Activated naive CD8-positive, alpha-beta T cell treated with anti-CD3 and anti-CD28 coated beads, Interleukin-2, amount 50 U/mL, for 16 hours (primary cell): Measurements from ENCODE around the gene VEGFA.

Source experiments
- DNase-seq: peaks from one replicate; pipeline ENCODE4 v3.0.0-alpha.2; 2020; ENCODE audit warnings: low read depth, low spot score

VEGFA gene

DNA sequence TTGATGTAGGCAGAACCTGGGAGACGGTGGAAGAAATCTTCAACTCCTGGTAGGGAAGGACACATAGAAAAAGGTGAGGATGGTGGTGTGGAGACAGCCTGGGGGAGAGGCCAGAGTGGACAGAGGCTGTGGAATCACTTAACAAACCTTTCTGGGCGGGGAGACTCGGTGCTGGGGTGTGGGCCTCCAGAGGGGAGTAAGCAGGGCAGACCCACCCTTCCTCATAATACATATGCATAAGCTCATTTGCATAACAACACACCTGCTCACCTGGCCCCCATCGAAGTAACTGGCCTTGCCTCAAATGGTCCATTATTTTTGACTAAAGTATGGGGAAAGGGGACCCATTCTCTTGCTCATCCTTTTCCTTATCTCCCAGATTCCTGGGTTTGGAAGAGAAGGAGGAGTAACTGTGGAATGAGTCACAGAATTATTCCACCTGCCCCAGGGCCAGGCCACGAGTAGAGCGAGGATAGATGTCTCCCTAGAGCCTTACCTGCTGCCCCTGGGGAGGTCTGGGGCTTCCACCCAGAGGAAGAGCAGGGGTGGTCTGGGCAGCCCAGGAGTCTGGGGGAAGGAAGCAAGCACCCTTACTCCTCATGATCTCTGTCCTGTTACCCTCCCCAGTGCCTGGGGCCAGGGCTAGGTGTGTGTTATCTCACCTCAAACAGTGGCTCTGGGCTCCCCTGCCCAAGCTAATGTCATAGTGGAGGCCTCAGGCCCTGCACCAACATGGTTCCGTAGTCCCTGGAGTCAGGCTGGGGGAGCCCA, 10.7 kb upstream of the VEGFA start:
- DNase-seq, result no peak

- no peak for DNase-seq
Observed at GRCh38 chr6:43759907-43760206, 10.2 kb upstream of the VEGFA start.

DNA sequence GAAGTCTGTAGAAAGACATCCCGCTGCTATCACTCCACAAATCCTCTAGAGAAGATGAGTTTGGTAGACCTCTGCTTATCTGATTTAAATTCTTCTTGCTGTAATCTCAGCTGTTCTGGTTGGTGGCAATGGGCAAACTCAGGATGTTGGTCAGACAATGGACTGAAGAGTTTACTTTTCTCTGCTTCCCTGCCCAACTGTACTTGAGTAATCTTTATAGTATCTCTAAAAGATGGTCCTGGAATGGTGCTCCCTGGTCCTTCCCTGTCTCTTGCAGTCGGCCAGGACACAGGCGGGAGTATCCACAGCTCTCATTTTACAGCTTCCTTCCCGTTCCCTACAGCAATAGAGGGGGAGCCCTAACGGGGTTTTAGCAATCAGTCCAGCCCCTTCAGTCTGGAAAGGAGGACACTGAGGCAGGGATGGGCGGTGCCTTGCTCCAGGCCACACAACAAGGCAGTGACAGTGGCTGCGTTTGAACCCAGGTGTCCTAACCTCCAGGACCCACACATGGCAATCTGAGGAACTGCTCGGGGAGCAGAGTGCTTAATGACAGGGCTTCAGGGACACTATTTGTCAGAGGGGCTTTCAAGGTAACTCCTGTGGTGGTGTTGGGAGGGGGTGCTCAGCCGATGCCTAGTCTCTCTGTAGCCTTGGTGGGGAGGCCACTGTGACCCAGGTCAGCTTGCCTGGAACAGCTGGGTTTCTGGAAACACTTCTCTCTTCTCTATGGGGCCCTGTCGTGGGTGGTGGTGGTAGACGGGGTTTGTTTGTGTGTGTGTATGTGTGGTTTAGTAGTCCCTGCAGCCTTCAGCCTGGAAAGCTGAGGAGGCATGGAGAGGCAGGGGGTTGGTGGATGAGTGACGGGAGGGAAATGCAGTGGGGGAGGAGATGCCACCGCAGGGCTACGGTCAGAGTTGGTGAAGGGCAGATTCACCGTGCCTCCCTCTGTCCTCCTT, 9.5 kb upstream of the VEGFA start:
- no peak for DNase-seq

GRCh38 chr6:43761666-43762409, 8.2 kb upstream of the VEGFA start:
- no peak for DNase-seq

DNA sequence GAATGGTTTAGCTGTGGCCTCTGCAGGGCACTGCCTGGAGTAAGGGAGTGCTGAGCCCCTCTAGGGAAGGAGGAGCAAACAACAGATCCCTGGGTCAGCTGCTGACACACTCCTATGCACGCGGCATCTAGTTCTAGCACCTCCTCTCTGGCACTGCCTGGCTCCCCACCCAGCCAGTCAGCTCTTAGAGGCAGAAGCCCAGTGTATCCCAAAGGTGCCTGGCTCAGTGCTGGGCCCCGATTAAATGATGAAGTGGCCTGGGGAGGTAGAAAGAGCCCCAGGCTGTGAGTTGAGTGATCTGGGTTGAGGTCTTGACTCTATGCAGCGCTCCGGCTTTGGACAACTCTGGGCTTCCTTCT, 7.6 kb upstream of the VEGFA start:
- DNase-seq, result no peak

- DNase-seq, result no peak
Observed at GRCh38 chr6:43762966-43763695, 6.9 kb upstream of the VEGFA start.

GRCh38 chr6:43763812-43764522, 6.0 kb upstream of the VEGFA start:
- no peak for DNase-seq

GRCh38 chr6:43764772-43765171, 5.2 kb upstream of the VEGFA start:
- no peak for DNase-seq

DNA sequence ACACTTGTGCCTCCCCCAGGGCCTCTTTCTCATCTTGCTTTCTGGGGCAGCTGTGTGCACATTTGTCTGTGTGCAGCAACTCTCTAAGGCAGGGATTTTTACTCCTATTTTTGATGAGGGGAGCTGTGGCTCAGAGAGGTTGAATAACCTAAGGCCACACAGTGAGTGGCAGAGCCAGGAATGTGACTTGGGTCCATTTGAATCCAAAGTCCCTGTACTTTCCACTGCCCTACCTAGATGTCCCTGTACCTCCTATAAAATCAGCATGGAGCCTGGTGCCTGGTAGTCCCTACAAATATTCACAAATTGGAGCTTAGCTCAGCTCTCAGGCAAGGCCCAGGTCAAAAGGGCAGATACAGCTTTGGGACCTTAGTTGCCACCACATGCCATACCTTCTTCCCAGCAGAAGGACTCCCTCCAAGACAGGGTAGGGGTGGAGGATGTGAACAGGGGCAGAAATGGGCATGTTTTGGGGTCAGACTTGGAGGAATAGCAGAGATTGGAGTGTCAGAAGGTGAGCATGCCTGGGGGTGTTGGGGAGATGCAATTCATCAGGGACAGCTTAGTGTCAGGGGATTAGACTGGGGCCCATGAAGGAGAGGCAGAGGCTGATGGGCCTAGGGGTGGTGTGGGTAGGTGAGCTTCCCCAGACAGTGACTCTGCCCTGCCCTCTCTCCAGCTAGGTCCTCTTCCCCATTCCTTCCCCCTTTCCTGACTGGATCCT, 4.1 kb upstream of the VEGFA start:
- DNase-seq, result no peak

DNA sequence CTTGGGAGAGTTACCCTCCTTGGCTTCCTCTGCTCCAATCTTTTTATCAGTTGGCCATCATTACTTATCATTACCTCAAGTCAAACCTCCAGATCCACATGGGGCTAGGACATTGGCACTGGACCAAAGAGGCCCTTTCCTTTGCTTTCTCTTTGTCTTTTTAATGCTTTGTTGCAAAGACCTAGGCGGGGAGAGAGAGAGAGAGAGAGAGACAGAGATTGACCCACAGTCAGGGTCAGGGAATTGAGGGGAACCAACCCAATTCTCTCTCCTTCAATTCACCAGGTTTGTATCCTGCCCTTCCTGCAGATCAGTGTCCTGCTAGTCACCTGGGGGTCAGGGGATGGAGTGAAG, 3.5 kb upstream of the VEGFA start:
- DNase-seq, result no peak

DNA sequence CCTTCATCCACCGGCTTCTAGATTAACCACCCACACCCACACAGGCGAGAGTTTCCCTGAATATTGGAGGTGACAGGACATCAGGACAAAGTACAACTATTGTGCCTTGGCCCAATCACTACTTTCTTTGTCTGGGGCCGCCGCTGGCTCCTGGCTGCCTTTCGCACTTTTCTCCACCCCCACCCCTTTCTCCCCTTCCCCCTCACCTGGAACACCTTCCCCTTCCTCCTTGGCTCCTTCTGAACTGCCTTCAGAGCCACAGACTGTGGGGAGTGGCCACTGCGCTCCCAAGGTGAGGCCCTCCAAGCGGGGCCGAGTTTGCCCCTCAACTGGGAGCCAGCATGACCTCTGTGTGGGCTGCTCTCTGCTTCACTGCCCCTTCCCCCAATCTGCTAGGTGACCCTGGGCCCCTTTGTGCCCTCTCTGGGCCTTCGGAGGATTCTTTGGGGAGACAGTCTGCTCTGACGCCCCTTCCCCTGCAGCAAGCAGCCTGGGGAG, 3.0 kb upstream of the VEGFA start:
- no peak for DNase-seq

- DNase-seq, result no peak
Observed at GRCh38 chr6:43767553-43768505, 2.2 kb upstream of the VEGFA start.

DNA sequence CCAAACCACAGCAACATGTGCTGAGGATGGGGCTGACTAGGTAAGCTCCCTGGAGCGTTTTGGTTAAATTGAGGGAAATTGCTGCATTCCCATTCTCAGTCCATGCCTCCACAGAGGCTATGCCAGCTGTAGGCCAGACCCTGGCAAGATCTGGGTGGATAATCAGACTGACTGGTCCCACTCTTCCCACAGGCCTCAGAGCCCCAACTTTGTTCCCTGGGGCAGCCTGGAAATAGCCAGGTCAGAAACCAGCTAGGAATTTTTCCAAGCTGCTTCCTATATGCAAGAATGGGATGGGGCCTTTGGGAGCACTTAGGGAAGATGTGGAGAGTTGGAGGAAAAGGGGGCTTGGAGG, 1.5 kb upstream of the VEGFA start:
- no peak for DNase-seq

- no peak for DNase-seq
Observed at GRCh38 chr6:43768983-43769525, 957 bp upstream of the VEGFA start.

- DNase-seq, result no peak
Observed at GRCh38 chr6:43770372-43771209, 580 bp downstream of the VEGFA start.

DNA sequence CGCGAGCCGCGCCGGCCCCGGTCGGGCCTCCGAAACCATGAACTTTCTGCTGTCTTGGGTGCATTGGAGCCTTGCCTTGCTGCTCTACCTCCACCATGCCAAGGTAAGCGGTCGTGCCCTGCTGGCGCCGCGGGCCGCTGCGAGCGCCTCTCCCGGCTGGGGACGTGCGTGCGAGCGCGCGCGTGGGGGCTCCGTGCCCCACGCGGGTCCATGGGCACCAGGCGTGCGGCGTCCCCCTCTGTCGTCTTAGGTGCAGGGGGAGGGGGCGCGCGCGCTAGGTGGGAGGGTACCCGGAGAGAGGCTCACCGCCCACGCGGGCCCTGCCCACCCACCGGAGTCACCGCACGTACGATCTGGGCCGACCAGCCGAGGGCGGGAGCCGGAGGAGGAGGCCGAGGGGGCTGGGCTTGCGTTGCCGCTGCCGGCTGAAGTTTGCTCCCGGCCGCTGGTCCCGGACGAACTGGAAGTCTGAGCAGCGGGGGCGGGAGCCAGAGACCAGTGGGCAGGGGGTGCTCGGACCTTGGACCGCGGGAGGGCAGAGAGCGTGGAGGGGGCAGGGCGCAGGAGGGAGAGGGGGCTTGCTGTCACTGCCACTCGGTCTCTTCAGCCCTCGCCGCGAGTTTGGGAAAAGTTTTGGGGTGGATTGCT, 1.3 kb downstream of the VEGFA start:
- DNase-seq, result peak; percentile 46

DNA sequence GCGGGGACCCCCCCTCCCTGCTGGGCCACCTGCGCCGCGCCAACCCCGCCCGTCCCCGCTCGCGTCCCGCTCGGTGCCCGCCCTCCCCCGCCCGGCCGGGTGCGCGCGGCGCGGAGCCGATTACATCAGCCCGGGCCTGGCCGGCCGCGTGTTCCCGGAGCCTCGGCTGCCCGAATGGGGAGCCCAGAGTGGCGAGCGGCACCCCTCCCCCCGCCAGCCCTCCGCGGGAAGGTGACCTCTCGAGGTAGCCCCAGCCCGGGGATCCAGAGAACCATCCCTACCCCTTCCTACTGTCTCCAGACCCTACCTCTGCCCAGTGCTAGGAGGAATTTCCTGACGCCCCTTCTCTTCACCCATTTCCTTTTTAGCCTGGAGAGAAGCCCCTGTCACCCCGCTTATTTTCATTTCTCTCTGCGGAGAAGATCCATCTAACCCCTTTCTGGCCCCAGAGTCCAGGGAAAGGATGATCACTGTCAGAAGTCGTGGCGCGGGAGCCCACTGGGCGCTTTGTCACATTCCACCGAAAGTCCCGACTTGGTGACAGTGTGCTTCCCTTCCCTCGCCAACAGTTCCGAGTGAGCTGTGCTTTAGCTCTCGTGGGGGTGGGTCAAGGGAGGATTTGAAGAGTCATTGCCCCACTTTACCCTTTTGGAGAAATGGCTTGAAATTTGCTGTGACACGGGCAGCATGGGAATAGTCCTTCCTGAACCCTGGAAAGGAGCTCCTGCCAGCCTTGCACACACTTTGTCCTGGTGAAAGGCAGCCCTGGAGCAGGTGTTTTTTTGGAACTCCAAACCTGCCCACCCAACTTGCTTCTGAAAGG, 2.1 kb downstream of the VEGFA start:
- DNase-seq, result peak; percentile 42
